PC-3 (cell line): ENCODE measurements around the gene LGI4. TPM values are rescaled to one million over a fixed set of nuclear protein-coding genes. Genes with fewer than 3 reads are reported as not detected.

Experiments used
- ATAC-seq: fragments of 200-7000 bp; cut with Tn5 transposase; 2 replicates; pipeline ENCODE4 v1.9.1; 2020; ENCODE audit warnings: mild to moderate bottlenecking, moderate library complexity
- BruUV-seq: library from RNA; stranded (reverse); fragments of 400-500 nt; replicated peaks from 2 replicates; lab custom pipeline; 2021; lab: Mats Ljungman, UMichigan
- CTCF ChIA-PET: fragments of 300-600 bp; sonication (Branson Sonifier 250); formaldehyde crosslinking; loops from one replicate; lab custom pipeline; 2022; ENCODE audit warnings: antibody characterized with exemption; lab: Charles Lee
- POLR2A ChIA-PET: fragments of 300-600 bp; sonication (Branson Sonifier 250); formaldehyde crosslinking; loops from one replicate; lab custom pipeline; 2022; ENCODE audit warnings: antibody characterized with exemption; ENCODE audit not compliant: unreplicated experiment; lab: Charles Lee
- DNase-seq: peaks from one replicate; pipeline ENCODE4 v3.0.0-alpha.2; 2015
- H2AFZ ChIP-seq: fragments of 300-600 bp; sonication (generic); 2 replicates; pipeline ENCODE4 v1.6.0; 2016; ENCODE audit warnings: antibody characterized with exemption, low read length
- H3F3A ChIP-seq: fragments of 300-600 bp; sonication (generic); one replicate; pipeline ENCODE4 v1.6.0; 2017; ENCODE audit warnings: antibody characterized with exemption, low read length, control low read depth, mild to moderate bottlenecking; ENCODE audit not compliant: unreplicated experiment
- H3K27ac ChIP-seq: fragments of 300-600 bp; sonication (generic); 2 replicates; pipeline ENCODE4 v1.5.1; 2016; ENCODE audit warnings: mild to moderate bottlenecking, low read length
- H3K27me3 ChIP-seq: fragments of 300-600 bp; sonication (generic); 2 replicates; pipeline ENCODE4 v1.6.1; 2016; ENCODE audit warnings: low read length, mixed read lengths
- H3K36me3 ChIP-seq: fragments of 300-600 bp; sonication (generic); 2 replicates; pipeline ENCODE4 v1.6.1; 2016; ENCODE audit warnings: low read depth, mixed run types, low read length, mixed read lengths
- H3K4me1 ChIP-seq: fragments of 300-600 bp; sonication (generic); 2 replicates; pipeline ENCODE4 v1.5.1; 2016; ENCODE audit warnings: low read length; ENCODE audit not compliant: insufficient read depth
- H3K4me2 ChIP-seq: fragments of 300-600 bp; sonication (generic); 2 replicates; pipeline ENCODE4 v1.6.0; 2016; ENCODE audit warnings: low read length
- H3K4me3 ChIP-seq: fragments of 300-600 bp; sonication (generic); 2 replicates; pipeline ENCODE4 v1.5.1; 2016; ENCODE audit warnings: mild to moderate bottlenecking, low read length, mixed read lengths
- H3K79me2 ChIP-seq: fragments of 300-600 bp; sonication (generic); 2 replicates; pipeline ENCODE4 v1.6.1; 2017; ENCODE audit warnings: low read length, mixed read lengths
- H3K9ac ChIP-seq: fragments of 300-600 bp; sonication (generic); 2 replicates; pipeline ENCODE4 v1.6.0; 2016; ENCODE audit warnings: mild to moderate bottlenecking, low read length
- H3K9me2 ChIP-seq: fragments of 300-600 bp; sonication (generic); replicated peaks from 2 replicates; pipeline ENCODE4 v1.6.1; 2016; ENCODE audit warnings: mixed run types, low read length, mixed read lengths
- H3K9me3 ChIP-seq: fragments of 300-600 bp; sonication (generic); 2 replicates; pipeline ENCODE4 v1.6.1; 2016; ENCODE audit warnings: low read length, mixed read lengths
- H4K20me1 ChIP-seq: fragments of 300-600 bp; sonication (generic); 2 replicates; pipeline ENCODE4 v1.6.1; 2016; ENCODE audit warnings: low read length, mixed read lengths
- CTCF ChIP-seq: fragments of 300-600 bp; sonication (generic); conservative IDR thresholded peaks from 2 replicates; pipeline ENCODE4 v1.5.1; 2017; ENCODE audit warnings: antibody characterized with exemption, low read depth, mild to moderate bottlenecking, low read length
- EZH2 ChIP-seq: fragments of 300-600 bp; sonication (generic); IDR thresholded peaks from one replicate; pipeline ENCODE4 v1.6.1; 2017; ENCODE audit warnings: antibody characterized with exemption, mild to moderate bottlenecking, low read length; ENCODE audit not compliant: unreplicated experiment
- EZH2phosphoT487 ChIP-seq: fragments of 300-600 bp; sonication (generic); IDR thresholded peaks from 2 replicates; pipeline ENCODE4 v1.6.1; 2018; ENCODE audit warnings: mild to moderate bottlenecking, antibody characterized with exemption, low read length, borderline replicate concordance
- intact Hi-C: fragments of 100-400 bp; cut with micrococcal nuclease; formaldehyde crosslinking; loops from 2 replicates; pipeline ENCODE4 v1.9.0; 2023
- total RNA-seq: library from RNA; depleted of rRNA; stranded (reverse); fragments of >200 nt; gene quantifications from 2 replicates; pipeline ENCODE4 v1.2.3, GENCODE V29; 2014

LGI4 gene
- total RNA-seq, 1 experiment from 2014 or later = 0.22 TPM

- no peak for TF ChIP-seq EZH2
- TF ChIP-seq EZH2phosphoT487 = no peak
- TF ChIP-seq CTCF = no peak
- Histone ChIP-seq H3K27ac (no peak overlapping the region), H3F3A (no peaks in the 10 kb centered on the region), H3K36me3 (peaks cover 66% of the 10 kb centered on the region), H4K20me1 (no peaks in the 10 kb centered on the region), H3K27me3 (no peaks in the 10 kb centered on the region), H3K79me2 (no peaks in the 10 kb centered on the region), H3K4me1 (peaks cover 26% of the 10 kb centered on the region), H3K4me2 (no peak overlapping the region), H3K9me2 (no peaks in the 10 kb centered on the region), H2AFZ (no peak overlapping the region), H3K4me3 (no peak overlapping the region), H3K9ac (no peak overlapping the region), H3K9me3 (peaks cover 5% of the 10 kb centered on the region; the same call in 1 of the 2 replicates)
- DNase-seq (no peak), ATAC-seq (no peak)
- BruUV-seq = no TSS peak
- intact Hi-C loops = no loop called here
- POLR2A ChIA-PET = no interaction called here
- CTCF ChIA-PET = no interaction called here
These were observed 30.6 kb upstream of the LGI4 start for GRCh38 chr19:35165200-35166058.

- BruUV-seq = no TSS peak
- TF ChIP-seq CTCF (no peak), EZH2phosphoT487 (no peak), EZH2 (no peak)
- intact Hi-C loops = no loop called here
- peaks cover 68% of the 10 kb centered on the region for H3K36me3 ChIP-seq
- peak overlapping the region; percentile 7; the same call in 1 of the 2 replicates for H3K27ac ChIP-seq
- H4K20me1 ChIP-seq = no peaks in the 10 kb centered on the region
- H3K9ac ChIP-seq = no peak overlapping the region
- peaks cover 26% of the 10 kb centered on the region for H3K4me1 ChIP-seq
- H3K4me2 ChIP-seq = no peak overlapping the region
- H3K9me3 ChIP-seq = peaks cover 5% of the 10 kb centered on the region; the same call in 1 of the 2 replicates
- no peaks in the 10 kb centered on the region for H3K79me2 ChIP-seq
- no peak overlapping the region for H2AFZ ChIP-seq
- no peaks in the 10 kb centered on the region for H3K27me3 ChIP-seq
- no peaks in the 10 kb centered on the region for H3F3A ChIP-seq
- ChIA-PET CTCF (no interaction called here), POLR2A (no interaction called here)
- DNase-seq (no peak), ATAC-seq (no peak)
- no peaks in the 10 kb centered on the region for H3K9me2 ChIP-seq
- H3K4me3 ChIP-seq = no peak overlapping the region
These were observed 29.6 kb upstream of the LGI4 start for GRCh38 chr19:35164418-35164817.
